ENCODE results near the gene PMVK.

GRCh38 chr1:154876842-154877369 is 59.6 kb downstream of the PMVK start:
- no peak for TF ChIP-seq CTCF (IDR thresholded peaks at IDR 0.05)
- TF ChIP-seq POLR2A (IDR thresholded peaks at IDR 0.05): no peak

Data from esophagus squamous epithelium (tissue), 4 donors.